Ecto neural progenitor cell (in vitro differentiated cells): ENCODE data around the gene IL17RB.

Experiments
- DNase-seq: peaks from one replicate; pipeline ENCODE4 v3.0.0-alpha.2; 2018; ENCODE audit warnings: low spot score

Gene IL17RB

DNA sequence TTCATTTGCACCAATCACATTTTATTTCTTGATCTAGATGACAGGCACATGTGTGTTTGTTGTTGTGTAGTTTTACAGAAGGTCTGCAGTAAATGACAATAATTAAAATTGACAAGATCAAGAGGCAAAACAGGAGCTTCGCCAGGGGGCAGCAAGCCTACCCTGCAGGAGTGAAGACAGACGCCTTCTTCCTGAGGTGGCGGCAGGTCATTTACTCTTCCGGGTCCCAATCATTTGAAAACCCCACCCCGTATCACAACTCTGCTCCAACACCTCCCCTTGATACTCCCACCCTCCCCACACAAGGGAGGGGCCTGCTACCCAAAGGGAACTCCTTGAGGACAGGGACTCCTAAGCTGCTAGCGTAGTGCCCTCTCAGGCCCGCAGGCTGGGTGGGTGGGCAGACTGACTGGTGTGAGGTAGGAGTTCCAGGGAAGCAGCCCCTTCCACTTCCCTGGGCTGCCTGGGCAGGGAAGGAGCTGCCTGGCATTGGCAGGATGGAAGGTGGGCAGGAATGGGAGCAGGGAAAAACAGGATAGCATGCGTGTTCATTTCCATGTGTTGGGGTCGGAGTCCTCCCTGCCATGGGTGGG is 13.2 kb upstream of the IL17RB start:
- DNase-seq: no peak

- no peak for DNase-seq
Observed at GRCh38 chr3:53833700-53834099, 12.7 kb upstream of the IL17RB start.

DNA sequence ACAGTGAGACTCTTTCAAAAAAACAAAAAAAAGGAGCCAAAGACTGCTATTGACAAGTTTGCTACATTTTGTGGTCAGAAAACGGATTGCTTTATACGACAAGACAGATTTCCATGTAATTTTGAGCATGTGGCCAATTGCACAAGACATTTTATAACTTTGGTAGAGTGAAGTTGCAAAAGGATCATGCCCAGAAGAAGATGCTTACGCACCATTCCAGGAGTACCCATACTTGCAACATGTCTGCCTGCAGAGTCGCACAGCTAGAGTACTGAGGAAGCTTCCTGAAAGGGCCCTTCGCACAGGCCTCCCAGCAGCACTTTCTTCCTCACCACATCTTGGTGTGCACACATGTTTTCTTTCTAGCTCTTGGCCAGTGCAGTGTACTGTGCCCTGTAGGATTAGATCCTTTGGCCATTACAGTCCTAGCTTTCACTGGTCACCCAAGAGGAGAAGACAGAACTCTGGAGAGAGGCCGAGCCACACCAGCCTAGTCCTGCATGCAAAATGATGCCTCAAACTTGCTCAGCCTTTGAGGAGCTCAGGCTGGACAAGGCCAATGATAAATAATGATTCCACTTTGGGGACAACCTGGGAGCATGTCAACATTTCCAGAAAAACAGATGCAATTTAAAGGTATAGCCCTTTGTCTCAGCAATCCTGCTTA is 11.8 kb upstream of the IL17RB start:
- DNase-seq: no peak

GRCh38 chr3:53835257-53835656 is 11.1 kb upstream of the IL17RB start:
- no peak for DNase-seq

DNA sequence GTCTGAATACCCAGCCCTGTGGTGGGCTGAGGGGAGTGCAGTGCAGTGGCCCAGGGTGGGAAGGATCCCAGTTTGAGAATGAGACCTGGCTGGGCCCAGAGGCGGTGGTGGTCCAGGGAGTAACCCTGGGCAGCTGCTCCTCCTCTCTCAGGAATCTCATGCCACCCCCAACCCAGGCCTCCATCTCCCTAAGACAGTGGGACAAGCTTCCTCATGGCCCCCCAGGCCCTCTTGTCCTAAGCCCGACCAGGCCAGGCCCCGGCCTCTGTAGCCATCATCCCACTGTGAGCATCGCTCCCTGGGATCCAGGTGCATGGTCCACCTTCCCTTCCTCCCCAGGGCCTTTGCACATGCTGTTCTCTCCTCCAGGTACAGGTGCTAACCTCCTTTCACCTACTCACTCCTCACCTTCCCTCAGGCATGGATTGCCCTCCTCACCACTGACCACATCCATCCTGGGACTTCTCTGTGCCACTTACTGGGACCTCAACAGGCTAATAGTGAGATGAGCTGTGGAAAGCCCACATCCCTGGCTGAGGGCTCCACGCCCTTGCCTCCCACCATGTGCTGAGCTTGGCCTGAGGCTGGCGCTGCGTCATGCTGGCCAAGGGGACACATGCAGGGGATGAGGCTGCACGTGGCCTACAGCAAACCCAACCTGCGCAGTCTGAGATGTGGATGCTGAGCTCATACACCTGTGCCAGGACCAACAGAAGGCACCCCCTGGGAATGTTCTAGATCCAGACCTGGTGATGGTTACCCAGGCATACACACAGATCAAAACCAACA is 10.1 kb upstream of the IL17RB start:
- no peak for DNase-seq

GRCh38 chr3:53837331-53837730 is 9.0 kb upstream of the IL17RB start:
- DNase-seq: no peak

GRCh38 chr3:53841296-53841695 is 5.1 kb upstream of the IL17RB start:
- no peak for DNase-seq

- DNase-seq: no peak
Observed at GRCh38 chr3:53842436-53843194, 3.8 kb upstream of the IL17RB start.

- no peak for DNase-seq
Observed at GRCh38 chr3:53843195-53844177, 2.9 kb upstream of the IL17RB start.

GRCh38 chr3:53844262-53845102 is 1.9 kb upstream of the IL17RB start:
- no peak for DNase-seq

DNA sequence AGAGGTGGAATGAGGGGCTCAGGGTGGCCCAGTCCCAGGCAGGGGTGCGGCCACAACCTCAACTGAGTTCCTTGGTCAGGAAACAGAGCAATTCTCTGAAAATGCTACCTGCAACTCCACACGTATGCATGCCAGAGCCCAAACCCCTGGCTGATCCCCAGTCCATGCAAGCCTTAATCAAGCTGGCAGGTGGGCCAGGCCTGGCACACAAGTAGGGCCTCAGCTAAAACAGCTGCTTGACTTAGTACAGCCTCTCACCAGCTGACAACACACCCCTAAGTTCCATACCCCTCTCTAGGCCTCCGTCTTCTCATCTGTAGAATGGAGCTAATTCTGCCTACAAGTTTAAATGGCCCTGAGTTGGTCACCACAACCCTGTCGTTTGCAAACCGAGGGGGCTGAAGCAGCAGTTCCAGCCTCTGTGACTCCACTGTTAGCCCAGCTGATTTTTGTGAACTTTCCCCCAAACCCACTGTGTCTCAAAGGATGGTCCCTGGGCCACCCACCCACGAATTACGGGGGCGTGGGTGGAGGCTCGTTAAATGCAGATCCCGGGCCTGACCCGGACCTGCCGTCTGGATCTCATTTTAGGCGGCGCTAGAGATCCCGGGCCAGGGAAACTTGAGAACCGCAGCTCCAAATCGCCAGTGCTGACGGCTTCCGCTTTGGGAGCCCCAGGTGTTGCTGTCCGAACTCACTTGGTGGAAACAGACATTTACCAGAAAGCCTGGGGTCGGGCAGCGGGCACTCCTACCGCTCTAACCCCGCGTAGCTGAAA is 1.1 kb upstream of the IL17RB start:
- peak; percentile 73 for DNase-seq

DNA sequence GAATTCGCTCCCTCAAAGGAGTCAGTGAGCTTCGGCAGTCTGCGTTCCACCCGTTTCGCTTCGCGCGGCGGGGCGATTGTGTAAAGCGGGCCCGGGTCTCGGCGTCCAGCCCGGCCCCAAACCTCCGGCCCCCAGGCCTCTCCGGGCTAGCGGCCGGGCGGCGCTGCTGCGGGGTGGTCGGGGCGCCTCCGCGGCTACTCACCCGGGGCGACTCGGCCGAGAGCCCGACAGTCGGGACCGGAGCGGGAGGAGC is 561 bp upstream of the IL17RB start:
- no peak for DNase-seq

GRCh38 chr3:53846851-53847155 is 435 bp downstream of the IL17RB start:
- DNase-seq: no peak

- DNase-seq: no peak
Observed at GRCh38 chr3:53849916-53850315, 3.5 kb downstream of the IL17RB start.

- no peak for DNase-seq
Observed at GRCh38 chr3:53850895-53851294, 4.5 kb downstream of the IL17RB start.

GRCh38 chr3:53856964-53857363 is 10.6 kb downstream of the IL17RB start:
- DNase-seq: no peak

- DNase-seq: no peak
Observed at GRCh38 chr3:53858096-53858741, 11.9 kb downstream of the IL17RB start.

GRCh38 chr3:53859178-53859577 is 12.8 kb downstream of the IL17RB start:
- no peak for DNase-seq

- DNase-seq: no peak
Observed at GRCh38 chr3:53860196-53860595, 13.8 kb downstream of the IL17RB start.

GRCh38 chr3:53862241-53862640 is 15.9 kb downstream of the IL17RB start:
- no peak for DNase-seq
